ENCODE measurements around the gene PRKCE.

GRCh38 chr2:45676088-45676487, 24.6 kb downstream of the PRKCE start:
- no peak for TF ChIP-seq CTCF (IDR thresholded peaks at IDR 0.05)
- no peak for TF ChIP-seq POLR2A (IDR thresholded peaks at IDR 0.05)
- no peak for TF ChIP-seq POLR2AphosphoS5 (IDR thresholded peaks at IDR 0.05)
